ENCODE measurements around the gene SH3RF3.

DNA sequence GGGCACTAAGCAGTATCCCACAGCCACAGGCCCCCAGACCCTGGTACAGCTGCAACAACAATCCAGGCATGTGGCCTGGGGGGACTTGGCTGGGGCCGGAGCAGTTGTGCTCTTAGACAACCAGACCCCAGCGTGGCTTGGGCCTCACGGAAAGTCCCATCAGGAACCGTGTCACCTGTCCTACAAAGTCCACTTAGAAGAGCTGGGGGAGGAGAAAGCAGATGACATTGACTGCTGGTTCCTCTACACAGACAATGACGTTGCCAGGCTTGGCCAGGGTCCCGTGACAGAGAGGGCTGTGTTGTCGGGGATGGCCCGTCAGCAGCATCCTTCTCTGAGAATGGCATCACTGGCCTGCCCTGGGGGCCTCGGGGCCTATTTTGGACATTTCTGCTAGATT, 360.3 kb downstream of the SH3RF3 start:
- TF ChIP-seq, protein P1, sequence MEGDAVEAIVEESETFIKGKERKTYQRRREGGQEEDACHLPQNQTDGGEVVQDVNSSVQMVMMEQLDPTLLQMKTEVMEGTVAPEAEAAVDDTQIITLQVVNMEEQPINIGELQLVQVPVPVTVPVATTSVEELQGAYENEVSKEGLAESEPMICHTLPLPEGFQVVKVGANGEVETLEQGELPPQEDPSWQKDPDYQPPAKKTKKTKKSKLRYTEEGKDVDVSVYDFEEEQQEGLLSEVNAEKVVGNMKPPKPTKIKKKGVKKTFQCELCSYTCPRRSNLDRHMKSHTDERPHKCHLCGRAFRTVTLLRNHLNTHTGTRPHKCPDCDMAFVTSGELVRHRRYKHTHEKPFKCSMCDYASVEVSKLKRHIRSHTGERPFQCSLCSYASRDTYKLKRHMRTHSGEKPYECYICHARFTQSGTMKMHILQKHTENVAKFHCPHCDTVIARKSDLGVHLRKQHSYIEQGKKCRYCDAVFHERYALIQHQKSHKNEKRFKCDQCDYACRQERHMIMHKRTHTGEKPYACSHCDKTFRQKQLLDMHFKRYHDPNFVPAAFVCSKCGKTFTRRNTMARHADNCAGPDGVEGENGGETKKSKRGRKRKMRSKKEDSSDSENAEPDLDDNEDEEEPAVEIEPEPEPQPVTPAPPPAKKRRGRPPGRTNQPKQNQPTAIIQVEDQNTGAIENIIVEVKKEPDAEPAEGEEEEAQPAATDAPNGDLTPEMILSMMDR (IDR thresholded peaks at IDR 0.05; ENCODE audit: low read depth, low read length): no peak
- TF ChIP-seq, protein P2, sequence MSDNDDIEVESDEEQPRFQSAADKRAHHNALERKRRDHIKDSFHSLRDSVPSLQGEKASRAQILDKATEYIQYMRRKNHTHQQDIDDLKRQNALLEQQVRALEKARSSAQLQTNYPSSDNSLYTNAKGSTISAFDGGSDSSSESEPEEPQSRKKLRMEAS (IDR thresholded peaks at IDR 0.05; ENCODE audit: low read depth, low read length): no peak
- TF ChIP-seq POLR2A (IDR thresholded peaks at IDR 0.05; ENCODE audit: extremely low read depth, insufficient read length): no peak

Measured in NB4 (cell line).